Sigmoid colon (tissue), 4 donors: Measurements from ENCODE around the gene USP16.

Source experiments
- CTCF ChIP-seq, 4 experiments: fragments of 450-650 bp in 3 of 4; fragments of 200-600 bp in 1 of 4; IDR thresholded peaks; one replicate each; pipeline ENCODE4 v1.5.1; 2016 to 2019; ENCODE audit warnings: antibody characterized with exemption in 4 of 4, mild to moderate bottlenecking in 3 of 4, moderate library complexity in 2 of 4
- EP300 ChIP-seq, 4 donors: sonication (generic); formaldehyde crosslinking; IDR thresholded peaks; one replicate each; pipeline ENCODE4 v1.6.1; 2017; ENCODE audit warnings: antibody characterized with exemption in 4 of 4
- POLR2A ChIP-seq, 2 donors: fragments of 450-650 bp; IDR thresholded peaks; one replicate each; pipeline ENCODE4 v1.6.1; 2016; ENCODE audit warnings: antibody characterized with exemption in 2 of 2, mild to moderate bottlenecking in 2 of 2, moderate library complexity in 2 of 2

- TF ChIP-seq POLR2A (IDR thresholded peaks at IDR 0.05) (no peak), CTCF (IDR thresholded peaks at IDR 0.05) (no peak), EP300 (IDR thresholded peaks at IDR 0.05) (no peak)
These were observed 78.4 kb downstream of the USP16 start for GRCh38 chr21:29102791-29103257.
